GM19043 (cell line): ENCODE data around the gene ALMS1.
"Not testable (repeated sequence)": the region's sequence is repeated elsewhere in the genome, so short reads cannot be mapped to it uniquely, and the experiment has no call there.

Experiments
- ATAC-seq: cut with Tn5 transposase; IDR thresholded peaks from one replicate; pipeline ENCODE4 v1.9.1; 2021; ENCODE audit warnings: low read depth; ENCODE audit not compliant: unreplicated experiment

Gene ALMS1

DNA sequence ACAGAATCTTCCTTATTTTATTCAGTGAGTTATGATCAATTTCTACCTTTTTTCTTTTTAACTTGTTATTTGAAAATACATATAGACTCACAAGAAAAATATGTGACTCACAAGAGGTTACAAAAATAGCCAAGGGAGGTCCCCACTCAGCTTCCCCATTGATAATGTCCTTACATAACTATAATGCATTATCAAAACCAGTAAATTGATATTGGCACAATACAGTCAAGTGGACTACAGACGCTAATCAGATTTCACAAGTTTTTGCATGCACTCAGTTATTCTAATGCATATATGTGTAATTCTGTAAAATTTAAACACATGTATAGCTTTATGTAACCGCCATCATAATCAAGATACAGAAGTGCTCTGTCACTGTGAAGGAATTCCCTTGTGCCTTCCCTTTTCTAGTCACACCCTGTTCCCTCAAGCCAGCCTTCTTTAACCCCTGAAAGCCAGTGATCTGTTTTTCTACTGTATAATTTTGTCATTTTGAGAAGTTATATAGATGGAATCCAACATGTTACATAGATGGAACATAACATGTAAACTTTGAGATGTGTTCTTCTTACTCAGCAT, 118.4 kb downstream of the ALMS1 start:
- ATAC-seq: no peak

DNA sequence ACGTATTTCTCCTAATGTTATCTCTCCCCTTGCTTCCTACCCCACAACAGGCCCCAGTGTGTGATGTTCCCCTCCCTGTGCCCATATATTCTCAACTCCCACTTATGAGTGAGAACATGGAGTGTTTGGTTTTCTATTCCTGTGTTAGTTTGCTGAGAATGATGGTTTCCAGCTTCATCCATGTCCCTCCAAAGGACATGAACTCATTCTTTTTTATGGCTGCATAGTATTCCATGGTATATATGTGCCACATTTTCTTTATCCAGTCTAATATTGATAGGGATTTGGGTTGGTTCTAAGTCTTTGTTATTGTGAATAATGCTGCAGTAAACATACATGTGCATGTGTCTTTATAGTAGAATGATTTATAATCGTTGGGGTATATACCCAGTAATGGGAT, 119.2 kb downstream of the ALMS1 start:
- not testable (repeated sequence) for ATAC-seq

DNA sequence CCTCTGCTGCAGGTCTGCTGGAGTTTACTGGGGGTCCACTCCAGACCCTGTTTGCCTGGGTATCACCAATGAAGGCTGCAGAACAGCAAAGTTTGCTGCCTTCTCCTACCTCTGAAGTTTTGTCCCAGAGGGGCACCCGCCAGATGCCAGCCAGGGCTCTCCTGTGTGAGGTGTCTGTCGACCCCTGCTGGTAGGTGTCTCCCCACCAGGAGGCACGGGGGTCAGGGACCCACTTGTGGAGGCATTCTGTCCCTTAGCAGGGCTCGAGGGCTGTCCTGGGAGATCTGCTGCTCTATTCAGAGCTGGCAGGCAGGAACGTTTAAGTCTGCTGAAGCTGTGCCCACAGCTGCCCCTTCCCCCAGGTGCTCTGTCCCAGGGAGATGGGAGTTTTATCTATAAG, 124.8 kb downstream of the ALMS1 start:
- ATAC-seq: not testable (repeated sequence)

DNA sequence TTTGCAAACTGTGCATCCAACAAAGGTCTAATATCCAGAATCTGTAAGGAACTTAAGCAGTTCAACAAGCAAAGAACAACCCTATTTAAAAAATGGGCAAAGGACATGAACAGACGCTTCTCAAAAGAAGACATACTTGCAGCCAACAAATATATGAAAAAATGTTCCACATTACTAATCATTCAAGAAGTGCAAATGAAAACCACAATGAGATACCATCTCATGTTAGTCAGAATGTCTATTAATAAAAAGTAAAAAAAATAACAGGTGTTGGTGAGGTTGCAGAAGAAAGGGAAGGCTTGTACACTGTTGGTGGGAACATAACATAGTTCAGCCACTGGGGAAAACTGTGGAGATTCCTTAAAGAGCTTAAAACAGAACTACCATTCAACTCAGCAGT, 130.4 kb downstream of the ALMS1 start:
- ATAC-seq: no peak

DNA sequence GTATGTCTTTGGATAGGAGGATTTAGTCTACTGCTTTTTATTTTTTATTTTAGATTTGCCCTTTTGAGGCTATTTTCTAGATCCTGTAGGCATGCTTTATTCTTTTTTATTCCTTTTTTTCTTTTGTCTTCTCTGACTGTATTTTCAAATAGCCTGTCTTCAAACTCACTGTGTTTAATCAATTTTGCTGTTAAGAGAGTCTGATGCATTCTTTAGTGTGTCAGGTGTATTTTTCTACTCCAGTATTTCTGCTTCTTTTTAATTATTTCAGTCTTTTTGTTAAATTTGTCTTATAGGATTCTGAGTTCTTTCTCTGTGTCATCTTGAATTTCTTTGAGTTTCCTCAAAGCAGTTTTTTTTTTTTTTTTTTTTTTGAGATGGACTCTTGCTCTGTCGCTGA, 143.1 kb downstream of the ALMS1 start:
- no peak for ATAC-seq

DNA sequence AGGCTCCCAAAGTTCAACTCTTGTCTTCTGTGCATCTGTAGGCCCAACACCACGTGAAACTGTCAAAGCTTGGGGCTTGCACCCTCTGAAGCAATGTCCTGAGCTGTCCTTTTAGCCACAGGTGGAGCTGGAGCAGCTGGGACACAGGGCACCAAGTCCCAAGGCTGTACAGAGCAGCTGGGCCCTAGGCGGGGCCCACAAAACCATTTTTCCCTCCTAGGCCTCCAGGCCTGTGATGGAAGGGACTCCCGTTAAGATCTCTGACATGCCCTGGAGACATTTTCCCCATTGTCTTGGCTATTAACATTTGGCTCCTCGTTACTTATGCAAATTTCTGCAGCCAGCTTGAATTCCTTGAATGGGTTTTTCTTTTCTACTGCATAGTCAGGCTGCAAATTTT, 145.1 kb downstream of the ALMS1 start:
- ATAC-seq: not testable (repeated sequence)

DNA sequence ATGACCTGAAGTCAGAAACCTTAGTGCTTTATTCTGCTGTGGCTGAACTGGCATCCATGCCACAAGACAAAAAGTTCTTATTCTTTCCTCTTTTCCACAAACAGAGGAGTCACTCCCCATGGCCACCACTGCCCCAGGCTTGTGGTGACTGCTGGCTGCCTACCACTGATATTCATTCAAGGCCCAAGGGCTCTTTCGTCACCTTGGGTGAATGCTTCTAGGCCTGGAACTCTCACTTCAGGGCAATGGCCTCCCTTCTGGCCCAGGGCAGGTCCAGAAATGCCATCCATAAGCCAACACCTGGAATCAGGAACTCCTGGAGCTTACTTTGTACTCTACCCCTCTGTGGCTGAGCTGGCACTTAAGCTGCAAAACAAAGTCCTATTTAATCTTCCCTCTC, 146.7 kb downstream of the ALMS1 start:
- ATAC-seq: no peak

DNA sequence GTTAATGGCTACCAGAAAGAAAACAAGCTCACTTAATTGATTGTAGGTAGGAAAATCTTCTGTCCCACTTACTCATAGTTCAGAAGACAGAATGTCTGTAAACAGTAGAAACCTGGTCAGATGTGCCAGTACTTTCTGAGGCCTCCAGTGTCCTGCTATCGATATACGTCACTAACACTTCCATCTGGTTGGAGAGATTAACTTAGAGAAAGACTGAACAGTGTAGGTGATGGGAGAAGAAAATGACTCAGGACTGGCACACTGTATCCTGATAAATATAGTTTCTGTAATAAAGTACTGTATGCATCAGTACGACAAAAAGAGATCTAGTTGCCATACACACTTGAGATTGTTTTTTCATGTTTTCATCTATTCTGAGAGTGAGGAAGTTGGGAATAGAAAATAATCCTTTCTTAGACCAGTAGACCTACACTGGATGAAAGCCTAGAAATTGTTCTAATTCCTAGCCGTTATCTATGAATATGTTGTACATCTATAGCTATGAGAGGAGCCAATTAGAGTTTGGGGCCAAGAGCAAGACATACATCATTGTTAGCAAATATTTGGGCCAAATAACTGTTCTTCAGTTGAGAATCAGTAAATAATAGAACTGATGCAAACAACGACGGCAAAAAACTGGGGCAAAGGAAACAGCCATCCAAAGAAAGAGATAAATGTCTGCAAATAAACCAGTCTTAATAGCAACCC, 150.7 kb downstream of the ALMS1 start:
- no peak for ATAC-seq

DNA sequence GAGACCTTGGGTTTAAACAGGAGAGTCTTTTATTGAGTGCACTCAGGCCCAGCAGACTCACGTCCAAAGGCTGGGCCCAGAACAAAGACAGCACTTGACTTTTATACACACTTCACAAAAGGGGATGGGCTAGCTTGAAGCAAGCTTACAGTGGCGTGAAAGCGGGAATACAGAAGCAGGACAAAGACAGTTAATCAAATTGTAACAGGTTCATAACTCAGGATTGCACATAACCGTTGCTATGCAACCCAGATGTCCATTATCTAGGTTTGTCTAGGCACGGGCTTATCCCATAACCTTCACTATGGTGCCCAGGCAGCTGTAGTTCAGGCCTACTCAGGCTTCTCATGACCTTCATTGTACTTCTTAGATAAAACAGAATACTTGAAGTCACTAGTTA, 175.2 kb downstream of the ALMS1 start:
- ATAC-seq: not testable (repeated sequence)

DNA sequence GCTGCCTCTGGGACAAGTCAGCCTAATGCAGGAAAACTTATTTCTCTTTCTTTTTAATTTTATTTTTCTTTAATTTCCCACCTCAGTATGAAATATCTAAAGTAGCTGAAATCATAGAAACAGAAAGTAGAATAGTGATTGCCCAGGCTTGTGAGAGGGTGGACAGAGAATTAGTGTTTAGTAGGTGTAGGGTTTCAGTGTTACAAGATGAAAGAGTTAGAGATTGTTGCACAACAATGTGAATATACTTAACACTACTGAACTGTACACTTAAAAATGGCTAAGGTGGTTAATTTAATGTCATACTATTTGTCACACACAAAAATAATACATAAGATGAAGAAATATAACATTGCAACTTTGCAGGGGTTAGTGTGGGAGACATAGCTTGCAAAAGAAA, 175.8 kb downstream of the ALMS1 start:
- ATAC-seq: no peak

DNA sequence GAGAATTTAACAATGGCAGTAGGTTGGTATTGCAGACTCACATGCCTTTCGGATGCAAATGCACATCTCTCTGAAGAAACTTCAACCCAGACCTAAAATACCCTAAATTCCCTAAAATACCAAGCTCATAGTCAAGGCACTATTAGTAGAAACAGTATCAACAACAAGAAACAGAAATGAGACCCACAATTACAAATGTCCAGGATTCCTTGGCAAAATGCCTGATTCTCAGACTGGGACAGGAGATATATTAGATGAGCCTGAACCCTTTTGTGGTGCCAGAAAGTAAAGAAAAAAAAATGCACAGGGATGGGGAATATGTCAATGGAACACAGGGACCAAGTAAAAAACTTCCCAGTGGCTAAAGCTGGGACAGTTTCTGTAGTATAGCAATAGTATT, 179.3 kb downstream of the ALMS1 start:
- no peak for ATAC-seq

DNA sequence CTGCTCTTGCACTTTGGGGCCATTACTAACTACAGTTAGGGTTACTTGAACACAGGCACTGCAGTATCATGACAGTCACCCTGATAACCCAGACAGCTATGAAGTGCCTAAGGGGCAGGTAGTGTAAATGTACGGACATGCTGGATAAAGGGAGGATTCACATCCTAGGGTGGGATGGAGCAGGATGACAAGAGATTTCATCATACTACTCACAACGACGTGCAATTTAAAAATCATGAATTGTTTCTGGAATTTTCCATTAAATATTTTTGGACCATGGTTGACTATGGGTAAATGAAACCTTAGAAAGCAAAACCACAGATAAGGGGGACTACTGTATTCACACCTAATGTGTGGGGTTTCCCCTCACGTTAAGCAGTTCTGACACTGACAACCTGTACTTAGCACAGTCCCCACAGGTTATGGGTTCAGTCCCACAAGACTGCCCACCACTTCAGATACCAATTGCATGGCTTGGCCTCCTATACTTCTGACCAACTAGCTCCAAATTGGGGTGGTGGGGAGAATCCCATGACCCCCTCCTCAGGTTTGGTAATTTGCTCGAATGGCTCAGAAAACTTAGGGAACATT, 180.7 kb downstream of the ALMS1 start:
- no peak for ATAC-seq

DNA sequence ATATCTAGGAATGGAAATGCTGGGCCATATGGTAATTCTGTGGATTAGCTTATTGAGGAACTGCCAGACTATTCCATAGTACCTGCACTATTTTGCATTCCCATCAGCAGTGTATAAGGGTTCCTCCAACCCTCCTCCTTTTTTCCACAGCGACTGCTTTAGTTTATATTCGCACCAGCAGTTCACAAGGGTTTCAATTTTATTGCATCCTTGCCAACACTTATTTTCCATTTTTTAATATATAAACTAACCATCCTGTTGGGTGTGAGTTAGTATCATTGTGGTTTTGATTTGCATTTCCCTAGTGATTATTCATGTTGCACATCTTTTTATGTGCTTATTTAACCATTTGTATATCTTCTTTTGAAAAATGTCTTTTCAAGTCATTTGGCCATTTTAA, 189.6 kb downstream of the ALMS1 start:
- ATAC-seq: no peak

DNA sequence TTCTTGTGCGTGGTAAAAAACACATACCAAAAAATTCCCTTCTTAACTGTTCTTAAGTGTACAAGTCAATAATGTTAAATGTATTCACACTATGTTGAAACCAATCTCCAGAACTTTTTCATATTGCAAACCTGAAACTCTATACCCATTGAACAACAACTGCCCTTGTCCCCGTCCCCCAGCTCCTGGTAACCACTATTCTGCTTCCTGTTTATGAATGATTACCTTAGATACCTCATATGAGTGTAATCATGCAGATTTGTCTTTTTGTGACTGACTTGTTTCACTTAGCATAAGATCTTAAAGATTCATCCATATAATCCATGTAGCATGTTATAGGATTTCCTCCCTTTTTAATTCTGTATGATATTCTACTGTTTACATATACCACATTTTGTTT, 196.7 kb downstream of the ALMS1 start:
- no peak for ATAC-seq

DNA sequence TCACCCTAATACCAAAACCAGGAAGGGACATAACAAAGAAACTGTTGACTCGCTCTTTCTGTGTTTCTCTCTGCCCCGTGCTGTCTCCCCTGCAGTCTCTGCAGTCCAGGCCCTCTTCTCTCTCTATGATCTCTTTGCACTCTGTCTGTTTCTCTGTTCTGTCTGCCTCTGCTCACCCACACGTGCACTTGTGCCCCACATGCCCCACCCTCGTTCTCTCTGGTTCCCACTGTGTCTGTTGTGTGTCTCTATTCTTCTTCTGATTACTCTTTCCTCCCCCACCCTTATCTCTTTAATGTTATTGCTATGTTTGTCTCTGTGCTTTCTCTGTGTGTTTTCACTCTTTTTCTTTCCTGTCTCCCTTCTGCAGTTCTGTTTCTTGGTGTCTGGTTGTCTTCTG, 202.5 kb downstream of the ALMS1 start:
- ATAC-seq: no peak

DNA sequence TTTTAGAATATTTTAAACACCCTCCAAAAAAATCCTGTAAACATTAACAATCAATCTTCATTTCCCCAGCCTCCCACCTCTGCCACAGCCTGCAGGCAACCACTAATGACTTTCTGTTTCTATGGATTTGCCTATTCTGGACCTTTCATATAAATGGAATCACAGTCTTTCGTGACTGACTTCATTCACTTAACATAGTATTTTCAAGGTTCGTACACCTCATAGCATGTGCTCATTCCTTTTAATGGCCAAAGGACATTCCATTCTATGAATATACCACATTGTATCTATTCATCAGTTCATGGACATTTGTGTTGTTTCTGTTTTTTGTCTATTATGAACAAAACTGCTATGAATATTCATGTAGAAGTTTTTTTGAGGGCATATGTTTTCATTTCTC, 208.0 kb downstream of the ALMS1 start:
- no peak for ATAC-seq

DNA sequence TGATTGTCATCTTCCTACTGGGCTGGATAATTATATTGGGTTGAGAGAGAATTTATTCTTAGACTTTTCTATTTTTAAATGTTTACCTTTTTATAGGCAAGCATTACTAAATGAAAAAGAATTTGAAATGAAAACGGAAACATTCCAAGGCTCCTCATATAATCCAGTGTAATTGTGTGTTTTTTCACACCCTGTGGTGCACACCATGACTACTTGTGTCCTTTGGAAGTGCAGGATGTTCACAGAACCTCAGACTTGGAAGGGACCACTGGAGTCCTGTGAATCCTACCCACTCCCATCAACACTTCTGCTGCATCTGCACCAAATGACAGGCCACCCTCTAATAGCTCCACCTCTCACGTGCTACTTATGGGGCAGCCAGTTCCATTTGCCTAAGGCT, 208.6 kb downstream of the ALMS1 start:
- no peak for ATAC-seq

DNA sequence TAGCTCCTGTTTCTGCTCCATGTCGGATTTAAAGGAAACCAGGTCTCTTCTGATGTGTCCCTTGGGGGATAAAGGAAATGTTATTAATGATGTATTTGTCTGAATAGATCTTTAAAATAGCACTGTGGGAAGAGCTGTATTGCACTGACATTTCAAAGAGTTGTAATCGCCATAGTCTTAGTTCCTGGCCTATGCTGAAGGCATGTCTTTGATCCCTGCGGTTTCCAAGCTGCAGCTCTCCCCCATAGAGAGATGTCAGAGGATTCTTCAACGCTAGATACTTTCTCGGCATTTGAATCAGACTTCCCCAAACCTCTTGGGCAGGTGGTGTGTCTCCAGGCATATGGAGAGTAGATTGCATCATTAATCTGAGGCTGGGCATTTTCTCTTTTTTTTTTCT, 216.1 kb downstream of the ALMS1 start:
- ATAC-seq: no peak

DNA sequence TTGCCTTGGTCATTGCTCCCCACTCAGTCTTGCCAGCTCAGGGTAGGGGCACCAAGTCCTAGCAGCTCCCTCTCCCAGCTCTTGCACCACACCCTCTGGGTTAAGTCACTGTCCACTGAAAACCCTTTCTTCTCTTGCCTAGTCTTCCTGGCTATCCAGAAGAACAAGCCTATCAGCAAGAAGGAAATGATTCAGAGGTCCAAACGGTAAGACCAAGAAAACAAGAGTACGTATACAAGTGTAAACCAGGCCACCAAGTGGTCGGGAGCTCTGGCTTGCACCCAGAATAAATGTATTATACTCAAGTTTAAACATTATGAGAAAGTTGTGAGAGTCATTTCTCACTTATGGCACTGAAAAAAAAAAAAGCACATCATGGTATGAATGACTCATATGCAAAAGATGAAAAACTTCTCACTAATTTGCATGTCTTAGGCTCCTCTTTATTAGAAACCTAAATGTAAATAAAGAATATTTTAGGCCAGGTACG, 217.5 kb downstream of the ALMS1 start:
- ATAC-seq: peak; percentile 53

DNA sequence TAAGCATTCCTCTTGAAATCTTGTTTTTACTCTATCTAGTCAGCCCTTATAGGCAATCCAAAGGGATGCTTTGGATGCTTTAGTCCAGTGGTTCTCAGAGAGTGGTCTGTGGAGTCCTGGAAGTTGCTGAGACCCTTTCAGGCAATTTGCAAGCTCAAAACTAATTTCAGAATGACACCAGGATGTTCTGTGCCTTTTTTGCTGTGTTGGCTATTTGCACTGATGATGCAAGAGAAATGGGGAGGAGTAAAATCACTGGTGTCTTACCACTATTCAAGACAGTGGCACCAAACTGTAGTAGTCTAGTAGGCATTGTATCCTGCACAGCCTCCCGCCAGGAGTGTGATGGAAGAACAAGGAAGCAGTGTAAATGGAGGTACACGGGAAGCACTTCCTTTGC, 219.0 kb downstream of the ALMS1 start:
- not testable (repeated sequence) for ATAC-seq

DNA sequence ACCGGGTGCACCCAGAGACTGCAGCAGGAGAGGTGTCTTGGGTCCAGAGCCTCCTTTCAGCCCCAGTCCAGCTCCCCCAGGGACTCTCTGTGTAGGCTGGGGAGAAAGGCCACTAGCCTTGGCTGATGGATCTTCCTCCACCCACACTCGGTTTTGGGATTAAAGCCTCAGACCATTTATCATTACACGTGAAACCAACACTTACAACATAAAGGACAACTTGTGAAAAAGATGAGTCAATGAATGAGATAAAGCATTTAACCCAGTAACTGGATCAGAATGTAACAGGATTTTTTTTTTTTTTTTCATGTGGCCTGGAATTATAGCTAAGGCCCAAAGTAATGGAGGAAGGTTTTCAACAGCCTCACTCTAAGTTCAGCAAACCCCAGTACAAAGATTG, 224.5 kb downstream of the ALMS1 start:
- no peak for ATAC-seq

DNA sequence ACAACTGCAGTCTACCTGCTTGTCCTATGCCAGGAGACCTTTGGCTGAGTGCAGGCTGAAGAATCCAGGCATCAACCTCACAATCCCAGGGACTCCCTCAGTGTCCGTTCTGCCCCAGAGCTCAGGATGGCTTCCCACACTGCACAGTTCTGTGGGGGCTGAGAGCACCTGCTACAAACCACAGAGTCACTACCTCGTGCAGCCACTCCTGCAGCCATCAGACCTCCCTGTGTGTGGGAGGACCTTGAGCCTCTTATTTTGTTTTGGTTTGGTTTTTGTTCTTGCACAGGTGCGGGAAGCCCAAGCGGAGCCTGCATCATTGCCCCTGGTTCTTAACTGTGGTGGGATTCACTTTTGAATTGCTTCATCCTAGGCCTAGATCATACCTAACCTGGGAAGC, 225.6 kb downstream of the ALMS1 start:
- ATAC-seq: no peak
